Keratinocyte (primary cell): ENCODE measurements around the gene TEX44. TPM values are rescaled to one million over a fixed set of nuclear protein-coding genes. Genes with fewer than 3 reads are reported as not detected.
"Not testable (repeated sequence)": the region's sequence is repeated elsewhere in the genome, so short reads cannot be mapped to it uniquely, and the experiment has no call there.

ENCODE experiments used
- DNase-seq: peaks from one replicate; pipeline ENCODE4 v3.0.0-alpha.2; 2011; ENCODE audit warnings: low read depth, missing footprints, low spot score
- FAIRE-seq: peaks from 2 replicates; lab custom pipeline; 2011; peaks lifted over from hg19 to GRCh38; lab: Jason Lieb, UNC
- H2AFZ ChIP-seq: 2 replicates; pipeline ENCODE4 v1.6.0; 2012; ENCODE audit warnings: low read length, control low read depth, inconsistent platforms; ENCODE audit not compliant: control insufficient read depth
- H3K27ac ChIP-seq: 2 replicates; pipeline ENCODE4 v1.5.1; 2011; ENCODE audit warnings: low read length; ENCODE audit not compliant: control insufficient read depth, insufficient read depth
- H3K27me3 ChIP-seq: 3 replicates; pipeline ENCODE4 v1.6.0; 2011; ENCODE audit warnings: low read length; ENCODE audit not compliant: control insufficient read depth, insufficient read depth; ENCODE audit errors: extremely low read depth
- H3K36me3 ChIP-seq, 2 experiments: 2 replicates in 1 of 2; 3 replicates in 1 of 2; pipeline ENCODE4 v1.5.1; 2011; ENCODE audit warnings: low read length in 2 of 2, mild to moderate bottlenecking in 1 of 2; ENCODE audit not compliant: control insufficient read depth in 2 of 2, insufficient read depth in 2 of 2; ENCODE audit errors: extremely low read depth in 1 of 2
- H3K4me1 ChIP-seq: 3 replicates; pipeline ENCODE4 v1.5.1; 2011; ENCODE audit warnings: low read length; ENCODE audit not compliant: control insufficient read depth, insufficient read depth; ENCODE audit errors: extremely low read depth
- H3K4me2 ChIP-seq: 3 replicates; pipeline ENCODE4 v1.6.0; 2011; ENCODE audit warnings: low read depth, low read length; ENCODE audit not compliant: control insufficient read depth, insufficient read depth; ENCODE audit errors: extremely low read depth
- H3K4me3 ChIP-seq, 3 experiments: fragments of 200-600 bp in 1 of 3; sonication (generic) in 1 of 3; 2 replicates in 2 of 3; 3 replicates in 1 of 3; pipeline ENCODE4 v1.5.1; 2011 to 2016; ENCODE audit warnings: low read length in 3 of 3, mild to moderate bottlenecking in 3 of 3, control low read depth in 2 of 3, inconsistent platforms in 1 of 3, low read depth in 1 of 3, mixed read lengths in 1 of 3, mixed run types in 1 of 3, moderate library complexity in 1 of 3; ENCODE audit not compliant: control insufficient read depth in 2 of 3, insufficient read depth in 2 of 3; ENCODE audit errors: extremely low read depth in 1 of 3
- H3K79me2 ChIP-seq: 2 replicates; pipeline ENCODE4 v1.6.0; 2012; ENCODE audit warnings: low read length; ENCODE audit not compliant: control insufficient read depth, insufficient read depth
- H3K9ac ChIP-seq: 3 replicates; pipeline ENCODE4 v1.6.0; 2011; ENCODE audit warnings: low read length; ENCODE audit not compliant: control insufficient read depth, insufficient read depth; ENCODE audit errors: extremely low read depth
- H3K9me1 ChIP-seq: 3 replicates; pipeline ENCODE4 v1.6.0; 2011; ENCODE audit warnings: low read length; ENCODE audit not compliant: control insufficient read depth, insufficient read depth; ENCODE audit errors: extremely low read depth
- H3K9me3 ChIP-seq: 2 replicates; pipeline ENCODE4 v1.5.1; 2012; ENCODE audit warnings: low read depth, low read length; ENCODE audit not compliant: control insufficient read depth
- H4K20me1 ChIP-seq: 3 replicates; pipeline ENCODE4 v1.6.0; 2011; ENCODE audit warnings: low read length; ENCODE audit not compliant: control insufficient read depth, insufficient read depth; ENCODE audit errors: extremely low read depth
- CTCF ChIP-seq, 3 experiments: IDR thresholded peaks in 1 of 3; conservative IDR thresholded peaks in 1 of 3; optimal IDR thresholded peaks in 1 of 3; 2 replicates in 2 of 3; 3 replicates in 1 of 3; pipeline versions ENCODE3 to v1.5.1; 2011; ENCODE audit warnings: low read length in 3 of 3, mild to moderate bottlenecking in 3 of 3, moderate library complexity in 2 of 3, control low read depth in 1 of 3, inconsistent platforms in 1 of 3; ENCODE audit not compliant: insufficient read depth in 2 of 3; ENCODE audit errors: extremely low read depth in 1 of 3
- EZH2 ChIP-seq: IDR thresholded peaks from one replicate; pipeline ENCODE4 v1.6.1; 2012; ENCODE audit warnings: inconsistent platforms, mild to moderate bottlenecking, low read length, moderate library complexity
- dilution Hi-C: fragments of 300-500 bp; cut with MboI; formaldehyde crosslinking; loops from one replicate; pipeline ENCODE4 v1.7.0; 2020; ENCODE audit warnings: low sequenced_read_pairs; ENCODE audit not compliant: extremely low pct_ligation_motif_present
- polyA plus RNA-seq, 5 experiments: library from polyadenylated mRNA; depleted of rRNA in 3 of 5; stranded (reverse) in 3 of 5; stranded (forward) in 1 of 5; unstranded in 1 of 5; fragments of >200 nt; gene quantifications; 1 replicate in 1 of 5; 2 replicates in 3 of 5; 3 replicates in 1 of 5; pipeline versions ENCODE4 v1.2.1 to v1.2.3, GENCODE V29; 2011 to 2012; ENCODE audit warnings: missing spikeins in 2 of 5, low read depth in 1 of 5, low replicate concordance in 1 of 5

Gene TEX44
- polyA plus RNA-seq, 1 donor (not counting 4 experiments of a cell fraction or from before 2014, with no cell fraction given): not detected

- dilution Hi-C loops: no loop called here
Observed at GRCh38 chr2:231568785-231569435, 23.8 kb upstream of the TEX44 start.

GRCh38 chr2:231570915-231571314, 21.7 kb upstream of the TEX44 start:
- DNase-seq, H3K4me3 ChIP-seq, FAIRE-seq, H3K9me1 ChIP-seq, dilution Hi-C loops, H3K27me3 ChIP-seq, H3K4me1 ChIP-seq, H3K9me3 ChIP-seq, H3K36me3 ChIP-seq, H4K20me1 ChIP-seq, H3K4me2 ChIP-seq, H2AFZ ChIP-seq, H3K79me2 ChIP-seq, H3K9ac ChIP-seq, H3K27ac ChIP-seq: not testable (repeated sequence)

More at GRCh38 chr2:231568785-231569435, 23.8 kb upstream of the TEX44 start:
- Histone ChIP-seq H3K27me3 (no peaks in the 10 kb centered on the region), H3K9me3 (no peaks in the 10 kb centered on the region), H3K36me3 (no peaks in the 10 kb centered on the region), H2AFZ (no peak overlapping the region), H3K4me3 (no peak overlapping the region), H3K4me1 (no peaks in the 10 kb centered on the region), H3K9me1 (no peaks in the 10 kb centered on the region), H3K27ac (no peak overlapping the region), H3K79me2 (no peaks in the 10 kb centered on the region), H3K4me2 (no peak overlapping the region), H4K20me1 (no peaks in the 10 kb centered on the region), H3K9ac (no peak overlapping the region)
- FAIRE-seq (no peak), DNase-seq (no peak)
- no peak for TF ChIP-seq EZH2
- no peak for TF ChIP-seq CTCF (optimal IDR thresholded peaks at IDR 0.05 in 1 of 3, IDR thresholded peaks at IDR 0.05 in 1 of 3, conservative IDR thresholded peaks at IDR 0.05 in 1 of 3; ENCODE audit: extremely low read depth in 1 of 3, insufficient read depth in 2 of 3, low read length in 3 of 3)
